Brain pericyte (primary cell): ENCODE results near the gene NOXRED1.
"Not testable (repeated sequence)": the region's sequence is repeated elsewhere in the genome, so short reads cannot be mapped to it uniquely, and the experiment has no call there.

ENCODE experiments used
- DNase-seq: peaks from one replicate; pipeline ENCODE4 v3.0.0-alpha.2; 2012; ENCODE audit warnings: low read depth, low spot score

NOXRED1 gene, protein sequence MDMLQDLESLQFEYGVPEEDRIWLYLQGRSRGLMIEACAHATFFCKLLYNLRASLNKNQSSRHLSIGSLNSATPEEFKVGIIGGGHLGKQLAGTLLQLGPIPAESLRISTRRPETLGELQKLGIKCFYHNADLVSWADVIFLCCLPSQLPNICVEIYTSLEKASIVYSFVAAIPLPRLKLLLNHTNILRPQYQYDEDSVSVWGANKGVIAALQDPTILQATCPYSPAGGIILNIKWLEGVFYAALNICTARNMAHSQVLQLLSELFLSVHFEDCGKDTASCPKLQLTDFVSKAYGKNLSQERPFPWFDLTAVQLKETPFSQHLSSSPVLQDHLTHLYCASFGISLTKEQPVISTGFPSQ

DNA sequence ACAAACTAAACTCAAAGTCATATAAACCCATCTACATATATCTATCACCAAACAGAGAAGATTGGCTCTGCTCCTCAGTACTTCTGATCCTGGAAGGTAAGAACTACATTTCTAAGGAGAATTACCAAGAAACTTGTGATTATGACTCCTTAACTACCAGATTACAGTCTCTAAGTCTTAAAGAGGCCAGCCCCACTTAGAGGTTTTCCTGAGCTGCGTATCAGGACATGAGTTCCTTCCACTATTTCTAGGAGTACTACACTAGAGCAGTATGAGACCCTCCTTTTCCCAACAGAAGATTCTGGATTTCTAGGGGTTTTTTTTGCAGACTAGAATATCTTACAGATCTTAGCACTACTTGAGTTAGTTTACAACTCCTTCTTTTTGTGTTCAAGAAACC lies at the start of gene NOXRED1:
TSS of gene NOXRED1 (minus strand) at position 101 of the 400 bp plus-strand sequence. CDS start 634 bp downstream, outside the sequence.
- DNase-seq = no peak

GRCh38 chr14:77470224-77470870 lies 47.0 kb upstream of the NOXRED1 start:
- no peak for DNase-seq

GRCh38 chr14:77469539-77469938 lies 46.2 kb upstream of the NOXRED1 start:
- DNase-seq = no peak

GRCh38 chr14:77469067-77469505 lies 45.8 kb upstream of the NOXRED1 start:
- DNase-seq = no peak

DNA sequence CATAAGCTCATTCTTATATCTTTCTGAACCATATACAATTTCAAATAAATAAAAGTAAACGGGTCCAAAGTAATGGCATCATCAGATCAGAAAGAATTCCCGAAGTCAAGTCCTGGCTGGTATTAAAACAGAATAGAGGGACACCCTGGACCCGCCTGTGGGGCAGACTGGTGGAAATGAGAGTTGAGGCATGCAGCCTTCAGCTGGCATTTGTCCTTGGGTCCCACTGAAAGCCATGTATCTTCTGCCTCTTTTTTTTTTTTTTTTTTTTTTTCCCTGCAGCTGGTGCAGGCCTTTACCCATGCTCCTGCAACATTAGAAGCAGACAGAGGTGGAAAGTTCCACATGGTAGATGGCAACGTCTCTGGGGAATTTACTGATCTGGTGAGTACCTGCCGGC lies 44.5 kb upstream of the NOXRED1 start:
- DNase-seq = no peak

- peak; percentile 21 for DNase-seq
These were observed 35.9 kb upstream of the NOXRED1 start for GRCh38 chr14:77459072-77459723.

DNA sequence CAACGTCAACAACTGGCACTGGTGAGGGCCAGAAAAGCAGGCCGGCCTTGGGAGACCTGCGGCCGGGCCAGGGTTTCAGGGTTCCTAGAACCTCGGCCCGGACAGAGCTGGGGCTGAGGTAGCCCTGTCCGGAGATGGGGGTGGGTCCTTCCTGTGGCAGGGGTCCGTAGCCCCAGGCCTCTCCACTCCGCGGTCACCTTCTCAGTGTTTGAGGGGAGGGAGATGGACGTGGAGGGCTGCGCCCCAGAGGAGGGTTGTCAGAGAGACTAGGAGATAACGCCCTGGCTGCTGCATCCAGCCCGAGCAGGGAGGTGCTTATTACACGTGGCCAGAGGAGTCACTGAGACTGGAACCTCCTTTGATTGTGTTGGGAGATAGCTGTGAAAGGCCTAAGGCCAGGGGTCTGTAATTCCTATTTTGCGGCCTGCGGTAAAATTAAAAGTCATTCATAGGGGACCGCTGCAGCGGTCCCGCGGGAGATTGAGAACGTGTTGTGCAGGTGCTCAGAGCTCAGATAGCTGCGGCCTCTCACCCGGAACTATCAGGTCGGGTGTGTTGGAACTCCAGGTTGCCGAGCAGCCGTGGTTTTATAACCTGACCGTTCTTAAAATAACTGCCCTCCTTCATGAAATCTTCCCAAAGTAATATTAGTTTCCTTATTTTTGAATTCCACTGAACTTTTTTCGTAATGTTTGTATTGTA lies 35.1 kb upstream of the NOXRED1 start:
- no peak for DNase-seq

GRCh38 chr14:77457522-77458248 lies 34.4 kb upstream of the NOXRED1 start, which contains the start of the genes AHSA1 and VIPAS39:
Gene AHSA1 (plus strand): TSS chr14:77458093. CDS start chr14:77458190, 97 bp downstream.
Gene VIPAS39 (minus strand): TSS chr14:77457601. CDS start chr14:77454102, 3,499 bp downstream.
- DNase-seq = peak; percentile 98

DNA sequence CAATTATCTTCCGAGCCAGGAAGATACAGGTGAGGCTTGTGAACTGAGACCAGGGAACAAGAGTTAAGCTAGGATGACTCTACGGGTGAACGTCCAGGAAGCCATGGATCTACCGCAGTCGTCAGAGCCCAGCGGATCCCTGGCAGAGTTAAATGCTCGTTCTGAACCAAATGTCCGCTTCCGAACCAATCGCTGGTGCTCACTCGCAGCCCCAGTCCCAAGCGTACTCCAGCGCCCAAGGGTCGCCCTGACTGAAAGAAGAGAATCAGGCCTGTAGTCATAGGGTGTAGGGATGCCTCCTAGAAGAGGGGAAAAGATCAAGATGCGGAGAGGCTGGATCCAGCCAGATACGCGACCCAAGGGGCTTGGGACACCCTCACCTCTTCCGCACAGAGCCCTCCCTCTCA lies 33.8 kb upstream of the NOXRED1 start:
- no peak for DNase-seq

- DNase-seq = no peak
These were observed 32.8 kb upstream of the NOXRED1 start for GRCh38 chr14:77455966-77456640.

DNA sequence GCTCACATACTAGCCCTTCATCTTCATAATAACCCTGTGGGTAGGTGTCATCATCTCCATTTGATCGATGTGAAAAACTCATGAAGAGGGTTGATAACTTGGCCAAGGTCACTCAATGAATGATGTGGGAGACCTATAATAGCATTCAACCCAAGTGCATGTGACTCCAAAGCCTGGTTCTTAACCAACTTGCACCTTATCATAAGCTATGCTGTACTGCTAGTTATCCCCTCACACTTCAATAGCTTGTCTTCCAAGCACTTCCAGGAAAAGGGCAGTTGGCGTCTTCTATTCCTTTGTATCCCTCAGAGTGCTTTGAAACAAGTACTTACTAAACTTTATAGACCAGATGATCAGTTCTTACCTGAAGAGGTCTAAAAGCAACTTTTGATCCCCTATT lies 18.9 kb upstream of the NOXRED1 start:
- DNase-seq = no peak

DNA sequence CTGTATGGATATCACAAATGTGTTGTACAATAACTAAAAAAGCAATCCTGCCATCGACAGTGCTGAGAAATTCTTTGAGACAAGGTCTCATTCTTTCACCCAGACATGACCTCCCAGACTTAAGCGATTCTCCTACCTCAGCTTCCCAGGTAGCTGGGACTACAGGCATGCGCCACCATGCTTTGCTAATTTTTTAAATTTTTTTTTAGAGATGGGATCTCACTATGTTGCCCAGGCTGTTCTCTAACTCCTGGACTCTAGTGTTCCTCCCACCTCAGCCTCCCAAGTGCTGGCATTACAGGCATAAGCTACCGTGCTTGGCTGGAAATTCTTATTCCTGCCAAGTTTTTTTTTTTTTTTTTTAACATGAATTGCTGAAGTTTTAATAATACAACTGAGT lies 16.5 kb upstream of the NOXRED1 start:
- no peak for DNase-seq

GRCh38 chr14:77438596-77438995 lies 15.3 kb upstream of the NOXRED1 start:
- no peak for DNase-seq

GRCh38 chr14:77436042-77436441 lies 12.7 kb upstream of the NOXRED1 start:
- DNase-seq = no peak

GRCh38 chr14:77426396-77426795 lies 3.1 kb upstream of the NOXRED1 start:
- DNase-seq = no peak

GRCh38 chr14:77424862-77425261 lies 1.5 kb upstream of the NOXRED1 start:
- no peak for DNase-seq

- no peak for DNase-seq
These were observed 2.1 kb downstream of the NOXRED1 start for GRCh38 chr14:77421201-77421600.

DNA sequence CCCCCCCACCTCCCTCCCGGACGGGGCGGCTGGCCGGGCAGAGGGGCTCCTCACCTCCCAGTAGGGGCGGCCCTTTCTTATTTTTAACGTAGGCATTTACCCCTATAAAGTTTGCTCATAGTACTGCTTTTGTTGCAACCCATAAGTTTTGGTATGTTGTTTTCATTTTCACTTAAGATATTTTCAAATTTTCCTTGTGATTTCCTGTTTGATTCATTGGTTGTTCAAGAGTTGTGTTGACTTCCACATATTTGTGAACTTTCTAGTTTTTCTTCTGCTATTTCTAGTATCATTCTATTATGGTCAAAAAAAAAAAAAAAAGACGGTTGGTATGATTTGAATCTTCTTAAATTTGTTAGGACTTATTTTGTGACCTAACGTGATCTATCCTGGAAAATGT lies 6.5 kb downstream of the NOXRED1 start:
- no peak for DNase-seq

DNA sequence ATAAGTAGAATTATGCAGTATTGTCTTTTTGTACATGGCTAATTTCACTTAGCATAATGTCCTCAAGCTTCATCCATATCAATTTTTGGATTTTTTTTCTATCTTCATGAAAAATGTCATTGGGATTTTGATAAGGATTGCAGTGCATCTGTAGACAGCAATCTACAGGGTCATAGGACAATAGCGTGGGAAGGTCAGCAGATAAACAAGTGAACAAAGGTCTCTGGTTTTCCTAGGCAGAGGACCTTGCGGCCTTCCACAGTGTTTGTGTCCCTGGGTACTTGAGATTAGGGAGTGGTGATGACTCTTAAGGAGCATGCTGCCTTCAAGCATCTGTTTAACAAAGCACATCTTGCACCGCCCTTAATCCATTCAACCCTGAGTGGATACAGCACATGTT lies 7.2 kb downstream of the NOXRED1 start:
- not testable (repeated sequence) for DNase-seq

GRCh38 chr14:77415403-77416030 lies 7.8 kb downstream of the NOXRED1 start:
- DNase-seq = not testable (repeated sequence)
